CD4-positive, alpha-beta T cell treated with Interleukin-10 for 1 hour (primary cell): ENCODE measurements around the gene ACE.

ENCODE experiments used
- DNase-seq: peaks from one replicate; pipeline ENCODE4 v3.0.0-alpha.2; 2020

ACE gene

DNA sequence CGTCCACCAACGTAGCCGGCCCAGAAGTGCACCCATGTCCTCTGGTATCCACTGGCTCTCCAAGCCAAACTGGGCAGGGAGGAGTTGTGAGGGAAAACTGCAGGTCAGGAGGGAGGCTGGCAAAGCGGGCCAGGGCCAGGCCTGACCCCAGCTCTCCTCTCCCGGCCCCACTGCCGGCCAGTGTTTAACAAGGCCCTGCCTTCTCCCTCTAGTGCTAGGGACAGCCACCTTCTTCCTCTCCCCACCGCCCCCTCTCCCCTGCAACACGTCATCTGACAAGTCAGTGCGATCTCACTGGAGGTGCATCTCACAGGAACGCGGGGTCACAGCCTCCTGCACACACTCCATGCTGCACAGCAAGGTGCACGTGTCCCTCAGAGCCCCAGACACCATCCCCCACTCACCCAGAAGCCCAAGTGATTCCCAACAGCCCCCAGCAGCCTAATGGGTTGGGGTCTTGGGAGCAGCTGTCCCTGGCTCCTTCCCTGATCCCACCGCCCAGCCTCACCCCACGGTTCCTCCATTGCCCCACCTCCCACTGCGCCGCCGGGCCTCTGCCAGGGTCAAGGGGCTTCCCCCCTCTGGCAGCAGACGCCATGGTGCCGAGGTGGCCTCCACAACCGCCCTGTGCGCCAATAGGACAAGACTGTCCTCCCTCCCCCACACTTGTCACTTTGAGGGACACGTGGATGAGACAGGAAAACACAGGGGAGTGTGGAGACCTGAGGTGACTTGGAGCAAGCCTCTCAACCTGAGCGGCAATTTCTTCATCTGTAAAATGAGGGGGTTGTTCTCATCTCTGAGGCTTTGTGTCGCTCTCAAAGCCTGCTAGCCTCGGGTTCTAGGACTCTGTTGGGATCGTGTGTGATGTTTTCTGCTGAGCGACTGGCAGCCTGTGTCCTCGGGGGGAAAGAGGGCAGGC, 1.1 kb upstream of the ACE start:
- DNase-seq, result no peak

GRCh38 chr17:63476459-63476853, 405 bp upstream of the ACE start:
- peak; percentile 11 for DNase-seq

- DNase-seq, result no peak
Measured at GRCh38 chr17:63477480-63478440, 899 bp downstream of the ACE start.

DNA sequence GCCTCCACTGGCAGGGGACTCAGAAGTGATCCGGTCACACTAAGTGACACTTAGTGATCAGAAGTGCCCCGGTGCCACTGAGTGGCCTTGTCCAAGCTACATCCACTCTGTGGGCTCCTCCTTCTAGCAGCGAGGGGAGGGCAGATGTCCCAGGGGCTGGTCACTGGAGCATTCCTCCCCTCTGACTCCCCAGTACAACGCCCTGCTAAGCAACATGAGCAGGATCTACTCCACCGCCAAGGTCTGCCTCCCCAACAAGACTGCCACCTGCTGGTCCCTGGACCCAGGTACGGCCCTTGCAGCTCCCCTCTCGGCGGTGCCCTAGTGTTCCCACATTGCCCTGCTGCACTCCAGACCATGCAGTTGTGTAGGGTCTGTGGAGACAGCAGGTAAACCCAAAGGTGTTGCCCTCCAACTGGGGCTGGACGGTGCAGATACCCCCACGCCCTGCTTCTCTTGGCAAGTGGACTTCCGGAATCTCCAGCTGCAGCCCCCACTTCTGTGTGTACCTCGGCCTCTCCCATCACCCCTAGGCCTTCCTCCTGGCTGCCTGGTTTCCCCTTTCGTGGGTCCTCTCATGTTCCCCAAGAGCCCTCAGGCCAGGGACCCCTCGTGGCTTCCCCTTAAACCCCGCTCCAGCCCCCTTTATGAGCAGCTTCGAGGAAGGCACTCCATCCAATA, 2.1 kb downstream of the ACE start:
- DNase-seq, result peak; percentile 82

DNA sequence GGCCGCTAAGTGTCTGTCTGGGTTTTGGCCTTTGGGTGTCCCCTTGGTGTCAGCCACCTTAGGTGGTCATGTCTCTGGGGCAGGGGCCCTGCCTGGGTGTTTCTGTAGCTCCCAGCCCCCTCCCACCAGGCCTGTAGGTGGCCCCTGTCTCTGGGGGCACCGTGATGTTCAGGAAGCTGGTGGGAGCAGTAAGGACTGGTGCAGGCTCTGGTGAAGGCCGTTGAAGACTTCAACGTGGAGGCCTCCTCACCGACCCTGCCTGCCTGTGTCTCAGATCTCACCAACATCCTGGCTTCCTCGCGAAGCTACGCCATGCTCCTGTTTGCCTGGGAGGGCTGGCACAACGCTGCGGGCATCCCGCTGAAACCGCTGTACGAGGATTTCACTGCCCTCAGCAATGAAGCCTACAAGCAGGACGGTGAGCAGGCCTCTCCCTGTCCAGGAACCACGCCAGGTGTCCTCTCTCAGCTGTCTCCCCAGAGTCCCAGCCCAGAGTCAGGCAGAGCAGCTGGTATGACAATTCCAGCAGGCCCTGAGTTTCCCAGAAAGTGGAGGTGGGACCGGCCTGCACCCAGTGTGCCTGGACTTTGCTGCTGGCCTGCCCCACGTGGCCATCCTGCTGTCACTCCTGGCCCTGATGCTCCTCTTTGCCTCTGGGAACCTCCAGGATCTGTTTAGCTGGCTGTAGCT, 2.8 kb downstream of the ACE start:
- DNase-seq, result no peak

GRCh38 chr17:63480192-63480784, 3.4 kb downstream of the ACE start:
- DNase-seq, result no peak

DNA sequence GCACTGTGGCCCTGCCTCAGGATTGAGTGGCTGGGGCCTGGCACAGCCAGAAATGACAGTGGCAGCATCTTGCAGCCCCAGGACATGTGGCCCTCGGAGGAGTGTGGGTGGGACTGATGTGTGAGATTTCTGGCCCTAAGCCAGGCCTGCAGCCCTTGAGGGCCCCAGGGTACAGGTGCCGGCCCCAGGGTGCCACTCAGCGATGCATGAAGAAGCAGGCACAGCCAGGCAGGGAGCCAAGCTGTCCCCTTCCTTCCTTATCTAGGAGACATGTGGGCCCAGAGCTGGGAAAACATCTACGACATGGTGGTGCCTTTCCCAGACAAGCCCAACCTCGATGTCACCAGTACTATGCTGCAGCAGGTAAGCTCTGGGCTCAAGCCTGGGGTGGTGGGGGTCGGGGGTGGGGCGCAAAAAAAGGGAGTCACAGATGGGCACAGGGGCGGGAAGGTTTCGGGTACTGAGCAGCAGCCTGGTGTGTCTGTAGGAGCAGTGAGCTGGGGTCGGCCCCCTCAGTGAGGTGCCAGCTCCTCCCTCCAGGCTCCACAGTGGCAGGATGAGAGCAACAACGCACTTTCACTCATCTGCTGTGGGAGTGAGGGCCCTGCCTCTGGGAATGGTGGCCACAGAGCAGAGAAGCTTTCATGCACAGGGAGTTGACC, 4.1 kb downstream of the ACE start:
- no peak for DNase-seq

DNA sequence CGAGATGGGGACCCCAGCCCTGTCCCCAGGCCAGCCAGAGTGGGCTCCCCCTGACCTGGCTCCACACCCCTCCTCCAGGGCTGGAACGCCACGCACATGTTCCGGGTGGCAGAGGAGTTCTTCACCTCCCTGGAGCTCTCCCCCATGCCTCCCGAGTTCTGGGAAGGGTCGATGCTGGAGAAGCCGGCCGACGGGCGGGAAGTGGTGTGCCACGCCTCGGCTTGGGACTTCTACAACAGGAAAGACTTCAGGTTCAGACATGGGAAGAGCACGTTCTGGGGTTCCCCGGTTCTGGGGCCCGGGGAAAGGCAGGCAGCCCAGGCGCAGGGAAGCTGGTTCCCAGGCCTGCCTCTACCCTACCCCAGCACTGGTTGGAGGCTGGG, 4.6 kb downstream of the ACE start:
- no peak for DNase-seq

DNA sequence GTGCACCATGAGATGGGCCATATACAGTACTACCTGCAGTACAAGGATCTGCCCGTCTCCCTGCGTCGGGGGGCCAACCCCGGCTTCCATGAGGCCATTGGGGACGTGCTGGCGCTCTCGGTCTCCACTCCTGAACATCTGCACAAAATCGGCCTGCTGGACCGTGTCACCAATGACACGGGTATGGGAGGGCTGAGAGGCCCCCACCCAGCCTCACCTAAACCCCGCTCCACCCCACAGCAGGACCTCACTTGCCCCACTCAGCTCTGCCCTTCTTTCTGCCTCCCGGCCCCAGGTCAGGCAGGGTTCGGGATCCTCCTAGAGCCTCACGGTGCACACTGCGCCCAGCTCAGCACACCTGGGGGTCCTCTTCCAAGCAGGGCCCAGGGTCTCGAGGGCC, 5.6 kb downstream of the ACE start:
- DNase-seq, result no peak

- DNase-seq, result no peak
Measured at GRCh38 chr17:63483038-63483437, 6.2 kb downstream of the ACE start.

GRCh38 chr17:63483655-63484575, 7.1 kb downstream of the ACE start:
- no peak for DNase-seq

DNA sequence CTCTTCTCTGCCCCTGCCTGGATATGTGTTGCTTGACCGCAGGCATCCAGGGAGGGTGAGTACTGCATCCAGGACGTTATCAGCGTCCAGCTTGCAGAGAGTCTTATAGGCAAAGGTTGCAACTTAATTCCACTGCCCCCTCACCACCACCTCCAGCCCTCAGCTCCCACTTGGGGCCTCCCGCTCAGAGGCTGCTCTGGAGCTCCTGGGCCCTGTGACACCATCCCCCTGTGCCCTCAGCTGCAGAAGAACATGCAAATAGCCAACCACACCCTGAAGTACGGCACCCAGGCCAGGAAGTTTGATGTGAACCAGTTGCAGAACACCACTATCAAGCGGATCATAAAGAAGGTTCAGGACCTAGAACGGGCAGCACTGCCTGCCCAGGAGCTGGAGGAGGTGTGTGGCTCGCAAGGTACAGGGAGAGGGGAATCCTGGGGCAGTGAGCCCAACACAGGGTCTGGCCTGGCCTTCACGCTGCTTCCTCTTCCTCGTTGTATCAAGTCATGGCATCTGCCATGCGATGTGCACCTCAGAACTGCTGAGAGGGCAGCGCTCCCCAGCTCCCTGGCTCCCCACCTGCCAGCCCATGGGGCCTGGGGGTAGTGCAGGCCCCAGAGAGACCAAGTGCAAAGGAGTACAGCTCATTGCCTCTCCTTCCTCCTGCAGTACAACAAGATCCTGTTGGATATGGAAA, 9.6 kb downstream of the ACE start:
- no peak for DNase-seq

DNA sequence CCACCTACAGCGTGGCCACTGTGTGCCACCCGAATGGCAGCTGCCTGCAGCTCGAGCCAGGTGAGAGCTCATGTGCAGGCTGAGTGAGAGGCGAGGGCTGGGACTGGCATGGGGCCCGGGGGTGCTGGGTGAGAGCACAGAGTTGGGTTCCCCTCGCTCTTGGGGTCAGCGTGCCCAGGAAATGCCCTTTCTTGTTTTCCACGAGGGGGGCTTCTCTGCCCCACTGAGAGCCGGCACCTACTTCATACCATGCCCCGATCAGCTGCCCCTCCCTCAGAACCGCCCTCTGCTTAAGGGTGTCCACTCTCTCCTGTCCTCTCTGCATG, 10.1 kb downstream of the ACE start:
- DNase-seq, result no peak

DNA sequence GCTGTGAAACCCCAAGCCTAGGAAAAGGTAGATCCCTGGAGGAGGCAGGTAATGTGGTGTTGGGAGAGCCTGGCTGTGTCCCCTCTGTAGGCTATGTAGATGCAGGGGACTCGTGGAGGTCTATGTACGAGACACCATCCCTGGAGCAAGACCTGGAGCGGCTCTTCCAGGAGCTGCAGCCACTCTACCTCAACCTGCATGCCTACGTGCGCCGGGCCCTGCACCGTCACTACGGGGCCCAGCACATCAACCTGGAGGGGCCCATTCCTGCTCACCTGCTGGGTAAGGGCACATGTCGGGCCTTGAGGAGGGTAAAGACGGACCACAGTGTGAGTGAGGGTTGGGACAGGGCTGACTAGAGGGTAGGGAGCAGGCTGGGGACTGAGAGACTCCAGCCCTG, 12.0 kb downstream of the ACE start:
- no peak for DNase-seq

GRCh38 chr17:63489291-63489690, 12.4 kb downstream of the ACE start:
- no peak for DNase-seq

GRCh38 chr17:63490329-63490728, 13.5 kb downstream of the ACE start:
- DNase-seq, result no peak

GRCh38 chr17:63490858-63491400, 14.1 kb downstream of the ACE start:
- DNase-seq, result no peak

DNA sequence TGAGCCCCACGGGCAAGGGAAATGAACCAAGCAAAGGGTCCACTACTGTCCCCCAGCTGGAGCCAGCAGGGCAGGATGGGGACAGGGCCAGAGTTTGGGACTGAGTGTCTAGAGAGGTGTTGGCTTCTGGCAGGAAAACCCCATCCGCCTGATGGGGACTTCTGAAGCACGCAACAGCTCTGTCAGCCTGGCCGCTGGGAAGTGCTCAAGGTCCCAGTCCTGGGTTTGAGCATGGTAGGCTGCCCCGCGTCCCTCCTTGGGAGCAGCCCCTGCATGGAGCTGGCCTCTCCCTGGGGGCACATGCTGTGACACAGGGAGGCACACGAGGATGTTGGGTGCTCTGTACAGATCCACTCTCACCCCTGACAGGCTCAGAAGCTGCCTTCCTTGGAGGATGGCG, 14.6 kb downstream of the ACE start:
- no peak for DNase-seq

GRCh38 chr17:63491977-63492618, 15.2 kb downstream of the ACE start:
- DNase-seq, result no peak
